Urinary bladder (tissue), 4 donors: ENCODE results near the gene MYO3B. TPM values are rescaled to one million over a fixed set of nuclear protein-coding genes. Genes with fewer than 3 reads are reported as not detected.
"Not testable (repeated sequence)": the region's sequence is repeated elsewhere in the genome, so short reads cannot be mapped to it uniquely, and the experiment has no call there.

Experiments
- DNase-seq: peaks from one replicate; pipeline ENCODE4 v3.0.0-alpha.2; 2015; ENCODE audit errors: extremely low spot score
- H3K27ac ChIP-seq: one replicate; pipeline ENCODE4 v1.5.1; 2013; ENCODE audit warnings: low read depth, mild to moderate bottlenecking, moderate library complexity
- H3K36me3 ChIP-seq: one replicate; pipeline ENCODE4 v1.6.1; 2013; ENCODE audit warnings: mild to moderate bottlenecking, moderate library complexity; ENCODE audit not compliant: insufficient read depth
- H3K4me1 ChIP-seq: one replicate; pipeline ENCODE4 v1.6.1; 2013; ENCODE audit warnings: mild to moderate bottlenecking, moderate library complexity; ENCODE audit not compliant: insufficient read depth
- H3K4me3 ChIP-seq: one replicate; pipeline ENCODE4 v1.5.1; 2013; ENCODE audit warnings: low read depth, low read length
- WGBS: extraction: QIAGEN DNeasy Blood & Tissue Kit; methylation state at CpG from one replicate; pipeline ENCODE4 v1.1.7; 2013; 5-methylcytosine and 5-hydroxymethylcytosine counted together
- polyA plus RNA-seq: library from polyadenylated mRNA; stranded (reverse); fragments of 200-250 nt; gene quantifications from one replicate; pipeline ENCODE4 v1.2.3, GENCODE V29; 2013
- total RNA-seq: library from RNA; depleted of rRNA; stranded (reverse); fragments of >200 nt; gene quantifications from one replicate; pipeline ENCODE4 v1.2.3, GENCODE V29; 2014
- donor health status: healthy with polysubstance abuse.
- donor health status: healthy.

Gene MYO3B
- total and polyA plus RNA-seq, 2 donors: 0.44 to 2.8 TPM

GRCh38 chr2:170276925-170277629, 99.1 kb downstream of the MYO3B start:
- Histone ChIP-seq H3K4me3 (no peak overlapping the region), H3K4me1 (no peaks in the 10 kb centered on the region), H3K36me3 (no peaks in the 10 kb centered on the region), H3K27ac (no peak overlapping the region)
- 60% methylated on average over 2 of the region's 2 CpGs for whole genome bisulfite sequencing
- DNase-seq: no peak

- H3K27ac ChIP-seq: no peak overlapping the region
- WGBS: 69% methylated on average over 2 of the region's 2 CpGs
- no peak for DNase-seq
- no peak overlapping the region for H3K4me3 ChIP-seq
- H3K4me1 ChIP-seq: no peaks in the 10 kb centered on the region
- no peaks in the 10 kb centered on the region for H3K36me3 ChIP-seq
Observed at GRCh38 chr2:170277951-170278350, 100.0 kb downstream of the MYO3B start.

DNA sequence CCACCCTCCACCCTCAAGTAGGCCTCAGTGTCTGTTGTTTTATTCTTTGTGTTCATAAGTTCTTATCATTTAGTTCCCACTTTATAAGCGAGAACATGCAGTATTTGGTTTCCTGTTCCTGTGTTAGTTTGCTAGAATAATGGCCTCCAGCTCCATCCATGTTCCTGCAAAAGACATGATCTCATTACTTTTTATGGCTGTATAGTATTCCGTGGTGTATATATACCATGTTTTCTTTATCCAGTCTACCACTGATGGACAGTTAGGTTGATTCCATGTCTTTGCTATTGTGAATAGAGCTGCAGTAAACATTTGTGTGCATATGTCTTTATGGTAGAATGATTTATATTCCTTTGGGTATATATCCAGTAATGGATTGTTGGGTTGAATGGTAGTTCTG, 101.7 kb downstream of the MYO3B start:
- not testable (repeated sequence) for H3K4me1 ChIP-seq, H3K36me3 ChIP-seq, H3K27ac ChIP-seq, DNase-seq, H3K4me3 ChIP-seq
- 41% methylated on average over 2 of the region's 2 CpGs for WGBS

- H3K36me3 ChIP-seq: no peaks in the 10 kb centered on the region
- H3K27ac ChIP-seq: no peak overlapping the region
- 38% methylated on average over 3 of the region's 3 CpGs for WGBS
- H3K4me1 ChIP-seq: no peaks in the 10 kb centered on the region
- H3K4me3 ChIP-seq: no peak overlapping the region
- DNase-seq: no peak
Observed at GRCh38 chr2:170282851-170283250, 104.9 kb downstream of the MYO3B start.

GRCh38 chr2:170284205-170284604, 106.3 kb downstream of the MYO3B start:
- WGBS: 96% methylated on average over 1 of the region's 1 CpG
- Histone ChIP-seq H3K36me3 (no peaks in the 10 kb centered on the region), H3K4me1 (no peaks in the 10 kb centered on the region), H3K4me3 (no peak overlapping the region), H3K27ac (no peak overlapping the region)
- DNase-seq: no peak

- Histone ChIP-seq H3K4me1 (no peaks in the 10 kb centered on the region), H3K36me3 (no peaks in the 10 kb centered on the region), H3K4me3 (no peak overlapping the region), H3K27ac (no peak overlapping the region)
- no peak for DNase-seq
- whole genome bisulfite sequencing: 70% methylated on average over 1 of the region's 1 CpG
Observed at GRCh38 chr2:170288859-170289258, 110.9 kb downstream of the MYO3B start.

DNA sequence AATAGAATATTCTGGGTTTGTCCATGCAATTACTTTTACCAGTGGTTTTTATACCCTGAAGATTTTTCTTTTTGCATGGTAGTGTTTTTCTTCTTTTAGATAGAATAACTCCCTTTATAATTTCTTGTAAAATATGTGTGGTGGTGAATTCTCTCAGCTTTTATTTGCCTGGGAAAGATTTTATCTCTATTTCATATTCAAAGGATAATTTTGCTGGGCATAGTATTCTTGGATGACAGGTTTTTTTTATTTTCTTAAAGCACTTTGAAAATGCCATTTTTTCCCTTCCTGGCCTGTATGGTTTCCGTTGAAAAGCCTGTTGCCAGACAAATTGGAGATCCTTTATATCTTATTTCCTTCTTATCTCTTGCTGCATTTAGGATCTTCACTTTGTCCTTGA, 113.5 kb downstream of the MYO3B start:
- H3K4me1 ChIP-seq: no peaks in the 10 kb centered on the region
- DNase-seq: no peak
- WGBS: 78% methylated on average over 1 of the region's 1 CpG

GRCh38 chr2:170292415-170292814, 114.5 kb downstream of the MYO3B start:
- Histone ChIP-seq H3K4me3 (no peak overlapping the region), H3K4me1 (no peaks in the 10 kb centered on the region), H3K27ac (no peak overlapping the region), H3K36me3 (no peaks in the 10 kb centered on the region)
- no peak for DNase-seq
- 57% methylated on average over 3 of the region's 3 CpGs for WGBS

More for the DNA sequence above, 113.5 kb downstream of the MYO3B start:
- no peaks in the 10 kb centered on the region for H3K36me3 ChIP-seq
- H3K27ac ChIP-seq: no peak overlapping the region
- H3K4me3 ChIP-seq: no peak overlapping the region

DNA sequence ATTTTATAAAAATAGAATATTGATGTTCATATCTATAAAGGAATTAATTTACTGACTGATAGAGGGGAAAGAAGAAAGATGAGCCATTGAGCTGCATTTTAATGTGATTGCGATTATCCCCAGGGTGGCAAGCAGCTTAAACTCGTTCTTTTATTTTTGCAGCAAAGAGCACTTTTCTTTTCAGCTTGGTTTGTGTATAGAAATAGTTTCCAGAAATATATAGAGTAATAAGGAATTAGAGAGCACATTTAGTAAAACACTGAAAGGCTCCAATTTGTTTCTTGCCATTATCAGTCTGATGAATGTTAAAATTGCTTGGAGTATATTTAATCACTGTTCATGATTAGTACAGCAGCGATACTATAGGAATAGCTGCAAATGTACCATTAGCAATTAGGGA, 119.5 kb downstream of the MYO3B start:
- WGBS: 89% methylated on average over 3 of the region's 3 CpGs
- no peak overlapping the region for H3K27ac ChIP-seq
- DNase-seq: no peak
- H3K4me1 ChIP-seq: no peaks in the 10 kb centered on the region
- no peaks in the 10 kb centered on the region for H3K36me3 ChIP-seq
- H3K4me3 ChIP-seq: no peak overlapping the region

GRCh38 chr2:170298115-170298514, 120.2 kb downstream of the MYO3B start:
- Histone ChIP-seq H3K27ac (no peak overlapping the region), H3K4me1 (no peaks in the 10 kb centered on the region), H3K4me3 (no peak overlapping the region), H3K36me3 (no peaks in the 10 kb centered on the region)
- no peak for DNase-seq
- WGBS: 76% methylated on average over 1 of the region's 1 CpG

DNA sequence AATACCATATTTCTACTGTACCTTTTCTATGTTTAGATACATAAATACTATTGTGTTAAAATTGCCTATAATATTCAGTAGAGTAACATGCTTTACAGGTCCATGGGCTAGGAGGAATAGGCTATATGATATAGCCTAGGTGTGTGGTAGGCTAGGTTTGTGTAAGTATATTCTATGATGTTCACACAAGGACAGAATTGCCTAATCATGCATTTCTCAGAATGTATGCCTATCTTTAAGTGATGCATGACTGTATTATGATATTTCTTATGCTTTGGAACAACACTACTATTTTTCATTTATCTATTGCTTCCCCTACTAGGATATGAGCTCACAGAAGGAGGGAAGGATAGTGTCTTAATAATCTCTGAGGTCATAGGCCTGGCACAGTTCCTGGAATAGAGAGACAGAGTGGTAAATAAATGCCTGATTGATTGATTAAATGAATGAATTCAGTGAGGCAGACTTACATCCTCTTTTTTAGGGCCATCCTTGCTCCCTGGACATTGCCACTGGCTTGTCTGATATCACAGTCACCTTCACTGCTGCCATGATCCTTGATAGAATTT, 121.0 kb downstream of the MYO3B start:
- no peak overlapping the region for H3K4me3 ChIP-seq
- no peak for DNase-seq
- no peaks in the 10 kb centered on the region for H3K4me1 ChIP-seq
- no peaks in the 10 kb centered on the region for H3K36me3 ChIP-seq
- no peak overlapping the region for H3K27ac ChIP-seq

- Histone ChIP-seq H3K4me1 (no peaks in the 10 kb centered on the region), H3K36me3 (no peaks in the 10 kb centered on the region), H3K4me3 (no peak overlapping the region), H3K27ac (no peak overlapping the region)
- no peak for DNase-seq
- WGBS: 85% methylated on average over 1 of the region's 1 CpG
Observed at GRCh38 chr2:170300993-170301392, 123.0 kb downstream of the MYO3B start.

DNA sequence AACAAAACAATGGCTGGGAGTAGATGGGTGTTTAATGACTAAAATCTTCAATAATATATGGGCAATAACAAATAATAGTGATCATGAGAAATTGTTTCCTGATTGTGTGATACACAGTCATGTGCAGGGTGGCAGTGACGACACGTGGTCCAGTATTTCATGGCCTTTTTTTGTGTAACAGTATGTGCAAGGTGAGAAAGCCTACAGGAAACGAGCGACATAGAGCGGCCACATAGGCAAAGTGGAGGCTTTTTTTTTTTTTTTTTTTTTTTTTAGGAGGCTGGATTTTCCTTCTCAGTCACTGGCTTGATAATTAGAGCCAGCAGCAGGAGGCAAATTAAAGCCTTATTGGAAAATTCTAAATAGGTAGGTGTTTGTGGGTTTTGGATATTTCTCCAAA, 123.7 kb downstream of the MYO3B start:
- DNase-seq: no peak
- H3K27ac ChIP-seq: no peak overlapping the region
- 75% methylated on average over 5 of the region's 5 CpGs for WGBS
- no peak overlapping the region for H3K4me3 ChIP-seq
- H3K36me3 ChIP-seq: no peaks in the 10 kb centered on the region
- H3K4me1 ChIP-seq: no peaks in the 10 kb centered on the region

DNA sequence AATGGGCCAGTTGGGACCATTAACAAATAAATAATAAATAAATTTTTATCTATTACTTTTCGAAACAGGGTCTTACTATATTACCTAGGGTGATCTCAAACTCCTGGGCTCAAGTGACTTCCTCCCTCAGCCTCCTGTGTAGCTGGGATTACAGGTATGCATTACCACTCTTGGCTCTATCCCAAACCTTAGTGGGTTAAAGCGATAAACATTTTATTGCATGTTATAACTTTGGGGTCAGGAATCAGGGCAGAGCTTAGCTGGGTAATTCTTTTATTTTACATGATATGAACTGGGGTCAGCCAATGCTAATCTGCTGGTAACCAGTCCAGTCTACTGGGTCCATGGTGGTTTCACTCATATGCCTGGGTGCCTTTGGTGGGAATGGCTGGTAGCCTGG, 127.8 kb downstream of the MYO3B start:
- no peak for DNase-seq
- H3K27ac ChIP-seq: no peak overlapping the region
- no peaks in the 10 kb centered on the region for H3K4me1 ChIP-seq
- no peaks in the 10 kb centered on the region for H3K36me3 ChIP-seq
- WGBS: 86% methylated on average over 2 of the region's 2 CpGs
- H3K4me3 ChIP-seq: no peak overlapping the region
